Measurements from ENCODE around the gene P2RY14.

P2RY14 gene

GRCh38 chr3:151301787-151302186, 23.4 kb upstream of the P2RY14 start:
- DNase-seq (ENCODE audit: low read depth) = peak; percentile 65

- no peak for DNase-seq (ENCODE audit: low read depth)
Observed at GRCh38 chr3:151300539-151300938, 22.2 kb upstream of the P2RY14 start.

- DNase-seq (ENCODE audit: low read depth) = no peak
Observed at GRCh38 chr3:151299006-151299405, 20.7 kb upstream of the P2RY14 start.

- DNase-seq (ENCODE audit: low read depth) = no peak
Observed at GRCh38 chr3:151297429-151297828, 19.1 kb upstream of the P2RY14 start.

GRCh38 chr3:151296226-151296625, 17.9 kb upstream of the P2RY14 start:
- DNase-seq (ENCODE audit: low read depth) = no peak

- no peak for DNase-seq (ENCODE audit: low read depth)
Observed at GRCh38 chr3:151293127-151293526, 14.8 kb upstream of the P2RY14 start.

- peak; percentile 41 for DNase-seq (ENCODE audit: low read depth)
Observed at GRCh38 chr3:151290673-151291072, 12.3 kb upstream of the P2RY14 start.

GRCh38 chr3:151289445-151289844, 11.1 kb upstream of the P2RY14 start:
- no peak for DNase-seq (ENCODE audit: low read depth)

- DNase-seq (ENCODE audit: low read depth) = no peak
Observed at GRCh38 chr3:151285940-151286339, 7.6 kb upstream of the P2RY14 start.

GRCh38 chr3:151283907-151284461, 5.6 kb upstream of the P2RY14 start:
- DNase-seq (ENCODE audit: low read depth) = peak; percentile 27

GRCh38 chr3:151283387-151283786, 5.0 kb upstream of the P2RY14 start:
- DNase-seq (ENCODE audit: low read depth) = no peak

- peak; percentile 36 for DNase-seq (ENCODE audit: low read depth)
Observed at GRCh38 chr3:151282921-151283320, 4.6 kb upstream of the P2RY14 start.

- DNase-seq (ENCODE audit: low read depth) = no peak
Observed at GRCh38 chr3:151281671-151282324, 3.5 kb upstream of the P2RY14 start.

GRCh38 chr3:151276687-151277042, 1.7 kb downstream of the P2RY14 start:
- DNase-seq (ENCODE audit: low read depth) = no peak

GRCh38 chr3:151276038-151276686, 2.2 kb downstream of the P2RY14 start:
- no peak for DNase-seq (ENCODE audit: low read depth)

- DNase-seq (ENCODE audit: low read depth) = no peak
Observed at GRCh38 chr3:151275091-151275490, 3.3 kb downstream of the P2RY14 start.

GRCh38 chr3:151269631-151270030, 8.7 kb downstream of the P2RY14 start:
- no peak for DNase-seq (ENCODE audit: low read depth)

- DNase-seq (ENCODE audit: low read depth) = no peak
Observed at GRCh38 chr3:151268267-151269235, 9.8 kb downstream of the P2RY14 start.

- DNase-seq (ENCODE audit: low read depth) = no peak
Observed at GRCh38 chr3:151267066-151267465, 11.3 kb downstream of the P2RY14 start.

GRCh38 chr3:151265866-151266265, 12.5 kb downstream of the P2RY14 start:
- DNase-seq (ENCODE audit: low read depth) = no peak

GRCh38 chr3:151265166-151265565, 13.2 kb downstream of the P2RY14 start:
- no peak for DNase-seq (ENCODE audit: low read depth)

GRCh38 chr3:151264605-151265004, 13.7 kb downstream of the P2RY14 start:
- DNase-seq (ENCODE audit: low read depth) = no peak

Data from fibroblast of gingiva (primary cell).